Measurements from ENCODE around the gene MDM2.
"Not testable (repeated sequence)": the region's sequence is repeated elsewhere in the genome, so short reads cannot be mapped to it uniquely, and the experiment has no call there.

The MDM2 gene

DNA sequence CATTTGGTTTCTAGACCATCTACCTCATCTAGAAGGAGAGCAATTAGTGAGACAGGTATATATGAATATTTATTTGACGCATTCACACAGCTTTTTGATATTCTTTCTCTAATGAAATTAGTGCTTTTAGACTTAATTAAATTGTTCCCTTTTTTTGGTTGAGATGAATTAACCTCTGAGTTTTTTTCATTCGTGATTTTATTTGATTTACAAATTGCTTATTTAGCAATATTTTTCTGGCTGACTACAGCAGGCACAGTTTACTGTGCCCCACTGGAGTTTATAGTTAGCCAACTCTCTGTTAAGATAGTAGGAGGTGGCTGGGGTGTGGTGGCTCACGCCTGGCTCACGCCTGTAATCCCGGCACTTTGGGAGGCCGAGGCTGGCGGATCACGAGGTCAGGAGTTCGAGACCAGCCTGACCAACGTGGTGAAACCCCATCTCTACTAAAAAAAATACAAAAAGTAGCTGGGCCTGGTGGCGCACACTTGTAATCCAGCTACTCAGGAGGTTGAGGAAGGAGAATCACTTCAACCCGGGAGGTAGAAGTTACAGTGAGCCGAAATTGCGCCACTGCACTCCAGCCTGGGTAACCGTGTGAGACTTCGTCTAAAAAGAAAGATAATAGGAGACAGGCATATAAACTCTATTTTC is 16.7 kb downstream of the MDM2 start:
- in situ Hi-C loops (cut with MboI; ENCODE audit: low sequenced_read_pairs) = no loop called here

DNA sequence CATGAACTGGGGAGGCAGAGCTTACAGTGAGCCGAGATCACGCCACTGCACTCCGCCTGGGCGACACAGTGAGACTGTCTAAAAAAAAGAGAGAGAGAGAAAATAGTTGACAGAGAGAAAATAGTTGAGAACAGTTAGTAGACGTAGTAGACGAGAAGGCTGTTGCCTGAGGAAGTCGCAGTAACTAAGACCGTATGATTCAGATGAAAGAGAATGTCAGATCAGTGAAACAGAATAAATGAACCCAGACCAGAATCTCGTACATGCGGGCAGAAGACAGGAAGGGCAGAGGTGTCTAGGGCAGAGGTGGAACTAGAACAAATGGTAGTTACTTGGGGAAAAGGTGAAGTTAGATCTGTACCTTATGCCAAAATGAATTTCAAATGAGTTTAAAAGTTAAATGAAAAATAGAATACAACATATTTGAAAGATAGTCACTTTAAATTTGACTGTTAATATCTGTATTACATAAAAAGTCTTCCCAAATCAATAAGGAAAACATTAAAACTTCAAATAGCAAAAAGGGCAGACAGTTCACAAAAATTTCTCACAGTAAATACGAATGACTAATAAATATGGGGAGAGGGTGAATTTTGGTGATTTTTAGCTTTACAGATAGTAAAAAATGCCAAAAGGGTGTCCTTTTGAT is 17.7 kb downstream of the MDM2 start:
- in situ Hi-C loops (cut with MboI; ENCODE audit: low sequenced_read_pairs) = no loop called here

DNA sequence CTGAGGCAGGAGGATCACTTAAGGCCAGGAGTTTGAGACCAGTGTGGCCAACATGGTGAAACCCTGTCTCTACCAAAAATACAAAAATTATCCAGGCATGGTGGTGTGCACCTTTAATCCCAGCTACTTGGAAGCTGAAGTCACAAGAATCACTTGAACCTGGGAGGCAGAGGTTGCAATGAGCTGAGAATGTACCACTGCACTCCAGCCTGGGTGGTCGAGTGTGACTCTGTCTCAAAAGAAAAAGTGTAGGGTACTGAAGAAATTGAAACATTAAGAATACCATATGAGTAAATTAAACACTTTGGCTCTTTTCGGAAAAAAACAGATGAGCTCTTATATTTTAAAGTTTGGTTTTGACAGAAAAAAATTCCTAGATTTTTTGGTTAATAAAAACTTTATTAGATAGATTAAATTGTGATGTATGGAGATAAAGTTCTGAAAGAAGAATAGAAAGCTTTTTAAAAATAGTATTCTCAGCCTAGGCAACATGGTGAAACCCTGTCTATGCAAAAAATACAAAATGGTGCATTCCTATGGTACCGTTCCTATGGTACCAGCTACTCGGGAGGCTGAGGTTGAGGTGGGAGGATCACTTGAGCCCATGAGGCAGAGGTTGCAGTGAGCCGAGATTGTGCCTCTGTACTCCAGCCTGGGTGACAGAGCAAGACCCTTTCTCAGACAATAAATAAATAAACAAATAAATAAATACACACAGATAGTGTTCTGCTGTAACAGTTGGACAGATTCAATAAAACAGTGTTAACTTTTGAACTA is 20.1 kb downstream of the MDM2 start:
- in situ Hi-C loops (cut with MboI; ENCODE audit: low sequenced_read_pairs) = no loop called here

DNA sequence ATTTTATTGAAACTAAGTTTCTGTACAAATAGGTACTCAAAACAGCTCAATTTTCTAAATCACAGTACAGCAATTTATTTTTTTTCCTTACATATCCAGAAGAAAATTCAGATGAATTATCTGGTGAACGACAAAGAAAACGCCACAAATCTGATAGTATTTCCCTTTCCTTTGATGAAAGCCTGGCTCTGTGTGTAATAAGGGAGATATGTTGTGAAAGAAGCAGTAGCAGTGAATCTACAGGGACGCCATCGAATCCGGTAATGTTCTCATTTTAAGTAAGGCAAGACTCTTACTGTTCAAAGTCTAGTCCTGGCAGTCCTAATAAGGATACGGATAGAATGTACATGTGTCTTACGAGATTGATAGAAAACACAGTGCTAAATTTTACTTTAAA is 20.7 kb downstream of the MDM2 start:
- in situ Hi-C loops (cut with MboI; ENCODE audit: low sequenced_read_pairs) = no loop called here

DNA sequence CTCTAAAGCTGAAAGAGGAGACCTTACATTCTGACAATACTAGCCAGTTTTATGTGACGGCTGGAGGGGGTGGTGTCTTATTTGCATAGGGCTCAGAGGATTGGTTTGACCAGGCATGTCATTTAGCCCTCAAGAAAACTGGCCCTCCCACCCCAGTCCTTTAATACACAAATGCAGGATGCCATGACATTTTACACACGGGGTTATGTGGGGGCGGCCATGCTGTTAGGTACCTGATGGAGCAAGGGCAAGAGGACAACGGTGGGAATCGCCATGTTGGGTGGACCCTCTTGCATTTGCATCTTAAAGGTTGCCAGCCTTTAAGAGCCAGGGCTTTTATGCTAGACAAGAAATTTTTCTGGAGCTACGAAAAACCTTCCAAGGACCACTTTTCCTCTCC is 23.3 kb downstream of the MDM2 start:
- in situ Hi-C loops (cut with MboI; ENCODE audit: low sequenced_read_pairs) = no loop called here

DNA sequence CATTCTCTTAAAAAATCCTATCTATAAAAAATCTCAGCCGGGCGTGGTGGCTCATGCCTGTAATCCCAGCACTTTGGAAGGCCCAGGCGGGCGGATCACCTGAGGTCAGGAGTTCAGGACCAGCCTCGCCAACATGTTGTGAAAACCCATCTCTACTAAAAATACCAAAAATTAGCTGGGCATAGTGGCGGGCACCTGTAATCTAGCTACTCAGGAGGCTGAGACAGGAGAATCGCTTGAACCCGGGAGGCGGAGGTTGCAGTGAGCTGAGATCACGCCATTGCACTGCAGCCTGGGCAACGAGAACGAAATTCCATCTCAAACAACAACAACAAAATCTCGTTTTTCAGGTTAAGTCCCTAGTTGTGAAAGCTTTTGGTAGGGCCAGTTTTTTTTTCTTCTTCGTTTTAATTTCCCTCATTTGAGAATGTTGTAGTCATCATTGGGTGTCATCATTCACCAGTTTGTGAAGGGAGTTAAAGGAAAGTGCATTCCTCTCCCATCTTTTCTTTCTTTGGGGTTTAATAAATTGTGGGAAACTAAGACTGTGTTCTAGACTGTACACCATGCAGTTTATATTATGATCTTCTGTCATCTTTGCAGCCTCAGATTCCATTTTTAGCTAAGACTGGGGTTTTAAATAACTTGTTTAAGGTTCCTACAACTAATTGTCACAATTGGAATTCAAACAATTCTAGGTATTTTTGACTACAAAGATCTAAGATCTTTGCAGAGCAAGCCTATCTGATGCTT is 23.9 kb downstream of the MDM2 start:
- in situ Hi-C loops (cut with MboI; ENCODE audit: low sequenced_read_pairs) = no loop called here

DNA sequence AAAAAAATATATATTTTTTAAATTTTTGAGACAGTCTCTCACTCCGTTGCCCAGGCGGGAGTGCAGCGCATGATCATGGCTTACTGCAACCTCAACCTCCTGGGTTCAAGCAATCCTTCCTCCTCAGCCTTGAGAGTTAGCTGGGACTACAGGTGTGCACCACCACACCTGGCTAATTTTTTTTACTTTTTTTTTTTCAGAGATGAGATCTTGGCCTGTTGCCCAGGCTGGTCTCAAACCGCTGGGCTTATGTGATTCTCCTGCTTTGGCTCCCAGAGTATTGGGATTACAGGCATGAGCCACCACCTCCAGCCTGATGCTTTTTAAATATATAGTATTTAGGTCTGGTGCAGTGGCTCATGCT is 24.5 kb downstream of the MDM2 start:
- in situ Hi-C loops (cut with MboI; ENCODE audit: low sequenced_read_pairs) = no loop called here

DNA sequence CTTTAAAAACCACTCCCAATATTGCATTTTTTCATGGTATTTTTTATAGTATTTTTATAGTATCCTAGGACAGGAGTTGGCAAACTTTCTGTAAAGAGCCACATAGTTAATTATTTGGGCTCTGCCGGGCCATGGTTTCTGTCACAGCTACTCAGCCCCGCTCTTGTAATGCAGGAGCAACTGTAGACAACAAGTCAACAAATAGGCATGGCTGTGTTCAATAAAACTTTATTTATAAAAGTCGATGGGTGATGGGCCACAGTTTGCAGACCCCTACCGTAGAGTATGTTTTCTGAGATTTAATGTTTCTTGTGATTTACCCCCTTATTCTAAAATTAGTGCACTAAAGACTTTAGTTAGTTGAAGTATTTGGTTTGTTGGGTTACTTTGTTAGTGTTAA is 25.5 kb downstream of the MDM2 start:
- in situ Hi-C loops (cut with MboI; ENCODE audit: low sequenced_read_pairs) = no loop called here

DNA sequence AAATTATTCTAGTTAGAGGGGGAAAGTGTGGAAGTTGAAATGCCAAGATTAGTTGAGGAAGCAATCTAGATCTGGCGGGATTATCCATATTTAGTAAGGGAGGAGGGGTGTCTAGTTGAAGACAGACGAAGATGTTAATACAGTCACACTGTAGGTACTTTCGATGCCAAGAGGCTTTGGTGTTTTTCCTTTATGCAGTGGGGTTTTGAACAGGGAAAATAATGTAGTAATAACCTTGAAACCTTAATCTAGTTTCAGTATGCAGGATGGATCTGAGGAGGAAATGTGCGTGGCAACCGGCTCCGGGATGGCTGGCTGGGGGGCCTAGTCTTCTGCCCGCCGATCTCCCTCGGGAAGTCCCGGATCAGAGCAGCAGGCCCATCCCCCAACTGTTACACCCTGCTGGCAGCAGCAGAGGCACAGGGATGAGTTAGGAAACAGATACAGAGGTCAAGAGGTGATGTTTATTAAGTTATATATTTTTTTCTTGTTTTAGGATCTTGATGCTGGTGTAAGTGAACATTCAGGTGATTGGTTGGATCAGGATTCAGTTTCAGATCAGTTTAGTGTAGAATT is 27.4 kb downstream of the MDM2 start:
- in situ Hi-C loops (cut with MboI; ENCODE audit: low sequenced_read_pairs) = no loop called here

DNA sequence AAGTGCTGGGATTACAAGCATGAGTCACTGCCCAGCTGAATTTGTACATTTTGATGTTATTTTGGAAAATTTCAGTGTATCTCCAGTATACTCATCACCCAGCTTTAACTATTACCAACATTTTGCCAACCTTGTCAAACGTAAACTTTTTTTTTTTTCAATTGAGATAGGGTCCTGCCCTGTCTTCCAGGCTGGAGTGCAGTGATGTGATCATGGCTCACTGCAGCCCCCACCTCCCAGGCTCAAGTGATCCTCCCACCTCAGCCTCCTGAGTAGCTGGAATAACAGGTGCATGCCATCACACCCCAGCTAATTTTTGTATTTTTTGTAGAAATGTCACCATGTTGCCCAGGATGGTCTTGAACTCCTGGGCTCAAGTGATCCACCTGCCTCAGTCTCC is 29.2 kb downstream of the MDM2 start:
- in situ Hi-C loops (cut with MboI; ENCODE audit: low sequenced_read_pairs) = no loop called here

DNA sequence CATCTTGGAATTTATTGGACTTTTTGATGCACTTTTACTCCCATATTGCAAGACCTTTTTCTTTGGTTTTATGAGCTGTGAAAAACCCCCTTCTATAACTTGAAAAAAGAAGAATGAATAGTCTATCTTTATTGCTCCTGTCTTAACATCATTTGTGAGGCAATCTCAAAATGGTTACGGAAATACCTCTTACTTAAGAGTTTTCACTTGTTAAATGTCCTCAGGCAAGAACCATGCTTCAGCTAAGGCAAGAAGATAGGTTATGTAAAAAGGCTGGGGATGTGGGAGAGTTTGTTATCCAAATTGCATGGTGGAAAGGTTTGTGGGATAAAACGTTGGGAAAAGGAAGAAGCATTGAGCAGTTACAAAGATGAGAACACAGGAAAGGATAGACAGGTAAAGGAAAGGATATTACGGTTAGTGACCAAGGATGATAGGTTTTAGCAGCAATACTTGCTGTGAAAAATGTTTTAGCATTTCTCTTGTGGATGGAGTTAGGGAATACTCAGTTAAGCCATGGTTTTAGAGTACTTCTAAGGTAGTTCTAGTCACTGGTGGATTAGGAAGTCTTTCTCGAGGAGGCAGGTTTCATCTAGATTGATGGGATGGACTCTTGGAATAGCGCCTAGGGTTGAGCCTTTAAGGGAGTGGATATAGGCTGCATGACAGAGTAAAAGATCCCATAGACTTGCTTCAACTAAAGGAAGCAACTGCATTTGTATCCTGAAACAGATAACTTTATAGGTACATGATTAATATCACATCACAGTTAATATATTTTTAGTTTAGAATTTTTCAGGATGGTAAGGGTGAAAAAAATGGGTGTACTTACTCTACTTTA is 30.3 kb downstream of the MDM2 start:
- in situ Hi-C loops (cut with MboI; ENCODE audit: low sequenced_read_pairs) = no loop called here

DNA sequence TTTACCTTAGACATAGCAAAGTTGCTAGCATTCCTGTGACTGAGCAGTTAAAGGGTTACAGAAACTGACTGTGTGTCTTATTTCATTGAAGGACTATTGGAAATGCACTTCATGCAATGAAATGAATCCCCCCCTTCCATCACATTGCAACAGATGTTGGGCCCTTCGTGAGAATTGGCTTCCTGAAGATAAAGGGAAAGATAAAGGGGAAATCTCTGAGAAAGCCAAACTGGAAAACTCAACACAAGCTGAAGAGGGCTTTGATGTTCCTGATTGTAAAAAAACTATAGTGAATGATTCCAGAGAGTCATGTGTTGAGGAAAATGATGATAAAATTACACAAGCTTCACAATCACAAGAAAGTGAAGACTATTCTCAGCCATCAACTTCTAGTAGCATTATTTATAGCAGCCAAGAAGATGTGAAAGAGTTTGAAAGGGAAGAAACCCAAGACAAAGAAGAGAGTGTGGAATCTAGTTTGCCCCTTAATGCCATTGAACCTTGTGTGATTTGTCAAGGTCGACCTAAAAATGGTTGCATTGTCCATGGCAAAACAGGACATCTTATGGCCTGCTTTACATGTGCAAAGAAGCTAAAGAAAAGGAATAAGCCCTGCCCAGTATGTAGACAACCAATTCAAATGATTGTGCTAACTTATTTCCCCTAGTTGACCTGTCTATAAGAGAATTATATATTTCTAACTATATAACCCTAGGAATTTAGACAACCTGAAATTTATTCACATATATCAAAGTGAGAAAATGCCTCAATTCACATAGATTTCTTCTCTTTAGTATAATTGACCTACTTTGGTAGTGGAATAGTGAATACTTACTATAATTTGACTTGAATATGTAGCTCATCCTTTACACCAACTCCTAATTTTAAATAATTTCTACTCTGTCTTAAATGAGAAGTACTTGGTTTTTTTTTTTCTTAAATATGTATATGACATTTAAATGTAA is 31.5 kb downstream of the MDM2 start:
- in situ Hi-C loops (cut with MboI; ENCODE audit: low sequenced_read_pairs) = no loop called here

DNA sequence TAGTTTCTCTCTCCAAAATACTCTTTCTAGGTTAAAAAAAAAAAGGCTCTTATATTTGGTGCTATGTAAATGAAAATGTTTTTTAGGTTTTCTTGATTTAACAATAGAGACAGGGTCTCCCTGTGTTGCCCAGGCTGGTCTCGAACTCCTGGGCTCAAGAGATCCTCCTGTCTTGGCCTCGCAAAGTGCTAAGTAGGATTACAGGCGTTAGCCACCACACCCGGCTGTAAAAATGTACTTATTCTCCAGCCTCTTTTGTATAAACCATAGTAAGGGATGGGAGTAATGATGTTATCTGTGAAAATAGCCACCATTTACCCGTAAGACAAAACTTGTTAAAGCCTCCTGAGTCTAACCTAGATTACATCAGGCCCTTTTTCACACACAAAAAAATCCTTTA is 33.2 kb downstream of the MDM2 start:
- in situ Hi-C loops (cut with MboI; ENCODE audit: low sequenced_read_pairs) = not testable (repeated sequence)

DNA sequence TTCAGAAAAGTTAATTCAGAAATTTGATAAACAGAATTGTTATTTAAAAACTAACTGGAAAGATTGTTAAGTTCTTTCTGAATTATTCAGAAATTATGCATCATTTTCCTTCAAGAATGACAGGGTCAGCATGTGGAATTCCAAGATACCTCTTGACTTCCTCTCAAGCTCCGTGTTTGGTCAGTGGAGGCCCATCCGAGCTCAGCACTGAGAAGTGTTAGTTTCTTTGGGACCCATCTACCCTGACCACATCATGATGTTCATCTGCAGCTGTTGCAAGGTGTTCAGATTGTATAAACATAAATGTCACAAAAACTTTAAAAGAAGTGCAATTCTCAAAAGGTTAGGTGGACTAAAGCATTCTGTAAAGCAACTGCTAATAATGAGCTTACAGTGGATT is 33.7 kb downstream of the MDM2 start:
- in situ Hi-C loops (cut with MboI; ENCODE audit: low sequenced_read_pairs) = no loop called here

DNA sequence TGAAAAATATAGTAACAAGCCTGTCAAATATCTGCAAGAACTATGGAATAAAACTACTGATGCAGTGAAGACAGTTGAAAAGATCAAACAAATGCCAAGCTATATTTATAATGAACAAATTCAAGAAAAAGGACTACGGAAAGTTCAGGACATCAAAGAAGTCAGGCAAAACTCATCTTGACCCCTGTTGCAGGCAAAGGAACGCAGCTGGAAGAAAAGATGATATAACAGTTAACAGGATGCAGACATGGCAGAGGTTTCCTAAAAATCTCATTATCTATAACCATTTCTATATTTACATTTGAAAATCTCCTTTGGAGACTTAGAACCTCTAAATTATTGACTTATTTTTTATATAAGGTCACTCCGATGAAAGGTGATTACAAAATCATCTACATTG is 34.1 kb downstream of the MDM2 start:
- in situ Hi-C loops (cut with MboI; ENCODE audit: low sequenced_read_pairs) = no loop called here

DNA sequence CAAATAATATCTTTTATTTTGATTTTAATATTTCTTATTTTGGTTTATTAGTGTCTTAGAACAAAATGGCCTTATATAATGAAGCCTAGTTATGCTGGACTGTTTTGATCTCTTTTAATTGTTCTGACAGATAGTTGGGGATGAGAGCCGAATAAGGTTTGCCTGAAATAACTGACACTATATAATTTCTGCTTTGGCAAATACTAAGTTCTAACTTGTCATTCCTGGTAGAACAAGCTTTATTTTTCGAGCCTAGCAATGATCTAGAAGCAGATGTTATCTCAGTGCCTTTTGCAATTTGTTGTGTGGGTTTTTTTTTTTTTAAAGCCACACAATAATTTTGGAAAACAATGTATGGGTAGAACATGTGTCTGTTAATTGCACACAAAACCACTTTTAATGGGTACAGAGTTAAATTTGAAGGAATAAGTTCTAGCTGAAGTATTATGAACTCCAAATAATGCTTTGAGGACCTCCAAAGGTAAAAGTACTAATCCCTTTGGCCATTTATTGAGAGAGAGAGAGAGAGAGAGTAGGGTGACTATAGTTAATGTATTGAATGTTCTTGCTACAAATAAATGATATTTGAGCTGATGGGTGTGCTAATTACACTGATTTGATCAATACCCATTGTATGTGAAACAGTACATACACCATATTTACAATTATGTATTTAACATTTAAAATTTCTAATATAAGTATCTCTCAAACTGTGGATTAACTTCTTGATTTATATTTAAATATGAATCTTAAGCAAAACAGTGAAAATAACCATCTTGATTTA is 35.0 kb downstream of the MDM2 start:
- in situ Hi-C loops (cut with MboI; ENCODE audit: low sequenced_read_pairs) = no loop called here

DNA sequence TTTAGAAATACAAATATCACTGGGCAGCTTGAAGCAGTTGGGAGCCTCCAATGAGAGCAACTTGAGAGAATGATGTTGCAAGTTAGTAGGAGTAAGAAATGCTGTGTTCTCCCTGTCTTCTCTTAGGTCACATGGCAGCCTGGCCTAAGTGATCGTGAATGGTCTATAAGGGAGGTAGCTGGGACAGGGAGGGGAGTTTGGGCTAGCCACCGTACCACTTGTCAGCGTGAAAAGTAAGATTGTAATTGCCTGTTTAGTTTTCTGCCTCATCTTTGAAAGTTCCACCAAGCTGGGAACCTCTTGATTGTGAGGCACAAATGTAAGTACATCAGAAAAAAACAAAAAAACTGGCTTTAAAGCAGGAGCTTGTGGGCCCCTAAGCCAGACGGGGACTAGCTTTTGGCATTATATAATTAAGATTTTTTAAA is 36.4 kb downstream of the MDM2 start:
- in situ Hi-C loops (cut with MboI; ENCODE audit: low sequenced_read_pairs) = no loop called here
